ENCODE measurements around the gene OTOGL.

DNA sequence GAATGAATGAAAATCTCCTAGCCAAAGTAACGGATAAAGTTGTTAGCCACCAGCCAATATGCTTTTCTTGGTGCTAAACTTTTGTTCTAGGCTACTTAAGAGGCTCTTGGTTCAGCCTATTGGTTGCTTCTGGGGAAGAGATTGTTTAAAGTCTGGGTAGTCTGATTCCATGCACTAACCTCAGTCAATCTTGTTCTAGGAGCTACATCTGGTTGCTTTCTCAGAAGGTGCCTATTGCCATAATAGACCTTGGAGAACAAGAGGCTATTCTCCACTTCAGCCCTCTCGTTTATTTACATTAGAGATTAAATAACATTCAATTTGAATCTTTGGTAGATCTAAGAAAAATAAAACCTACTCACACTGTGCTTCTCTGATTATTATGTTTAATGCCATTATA lies 40.8 kb upstream of the OTOGL start:
- TF ChIP-seq CTCF (conservative IDR thresholded peaks at IDR 0.05; ENCODE audit: low read length) (no peak), EZH2phosphoT487 (IDR thresholded peaks at IDR 0.05; ENCODE audit: borderline replicate concordance, low read depth, low read length) (no peak)
